ENCODE measurements around the gene NAIF1. TPM values are rescaled to one million over a fixed set of nuclear protein-coding genes. Genes with fewer than 3 reads are reported as not detected.
"Not testable (repeated sequence)": the region's sequence is repeated elsewhere in the genome, so short reads cannot be mapped to it uniquely, and the experiment has no call there.

Gene NAIF1
- total RNA-seq, 4 donors from 2014 or later: 7.4 to 26.1 (median 11.8) TPM

GRCh38 chr9:128114326-128115186 is 47.4 kb upstream of the NAIF1 start:
- no peaks in the 10 kb centered on the region for H3K36me3 ChIP-seq
- peak overlapping the region in 3 of 4 donors; percentile 21 to 67 (median 52) for H3K4me3 ChIP-seq
- no peaks in the 10 kb centered on the region for H3K9me3 ChIP-seq
- H3K27ac ChIP-seq: peak overlapping the region; percentile 40 to 98 (median 96)
- TF ChIP-seq POLR2A (IDR thresholded peaks at IDR 0.05) (no peak), CTCF (IDR thresholded peaks at IDR 0.05) (no peak)
- no peaks in the 10 kb centered on the region for H3K27me3 ChIP-seq
- peaks cover 0 to 30% (median 10%) of the 10 kb centered on the region in 4 donors for H3K4me1 ChIP-seq
- DNase-seq: peak in 2 of 3 donors; percentile 46 to 62

DNA sequence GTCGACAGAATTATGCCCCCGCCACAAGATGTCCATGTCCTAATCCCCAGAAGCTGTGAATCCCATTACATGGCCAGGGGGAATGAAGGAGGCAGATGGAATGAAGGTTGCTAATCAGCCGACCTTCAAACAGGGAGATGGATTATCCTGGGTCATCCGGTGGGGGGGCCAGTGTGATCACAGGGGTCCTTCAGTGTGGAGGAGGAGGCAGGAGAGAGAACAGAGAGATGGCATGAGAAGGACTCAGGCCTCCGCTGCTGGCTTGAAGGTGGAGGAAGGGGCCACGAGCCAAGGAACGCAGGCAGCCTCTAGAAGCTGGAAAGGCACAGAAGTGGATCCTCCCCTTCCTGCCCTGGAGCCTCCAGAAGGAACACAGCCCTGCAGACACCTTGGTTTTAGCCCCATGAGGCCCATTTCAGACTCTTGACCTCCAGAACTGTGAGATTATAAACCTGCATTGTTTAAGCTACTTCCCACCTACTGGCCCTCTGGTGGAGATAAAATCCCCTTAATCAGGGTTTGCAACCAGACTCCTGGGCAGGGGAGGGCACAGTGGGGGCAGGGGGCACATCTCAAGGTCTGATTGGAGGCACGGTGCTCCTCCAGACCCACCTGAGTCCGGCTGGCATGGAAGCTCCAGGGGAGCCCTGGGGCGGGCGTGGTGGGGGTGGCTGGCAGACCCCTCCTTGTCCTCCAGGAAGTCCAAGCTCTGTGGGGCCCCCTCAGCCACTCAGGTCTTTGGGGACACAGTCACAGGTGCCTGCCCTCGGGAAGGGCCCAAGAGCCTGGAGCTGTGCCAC is 46.6 kb upstream of the NAIF1 start:
- Histone ChIP-seq H3K36me3 (peaks cover 0 to 4% (median 0%) of the 10 kb centered on the region in 3 donors), H3K27ac (peak overlapping the region; percentile 17 to 98 (median 96)), H3K27me3 (no peaks in the 10 kb centered on the region), H3K9me3 (no peaks in the 10 kb centered on the region), H3K4me3 (peak overlapping the region in 3 of 4 donors; percentile 21 to 67 (median 52)), H3K4me1 (peaks cover 0 to 36% (median 10%) of the 10 kb centered on the region in 4 donors)
- DNase-seq: peak in 2 of 3 donors; percentile 48 to 55
- peak; percentile 20 to 49 for TF ChIP-seq POLR2A (IDR thresholded peaks at IDR 0.05)
- peak in 1 of 6 experiments; percentile 15 for TF ChIP-seq CTCF (IDR thresholded peaks at IDR 0.05)

- DNase-seq: peak in 2 of 3 donors; percentile 39 to 44
- Histone ChIP-seq H3K4me1 (peaks cover 0 to 34% (median 7%) of the 10 kb centered on the region in 4 donors), H3K27ac (peak overlapping the region in 3 of 4 donors; percentile 92 to 98 (median 95)), H3K4me3 (peak overlapping the region in 2 of 4 donors; percentile 52 to 67), H3K36me3 (peaks cover 0 to 24% (median 0%) of the 10 kb centered on the region in 3 donors)
- H3K27me3 ChIP-seq, H3K9me3 ChIP-seq: not testable (repeated sequence)
Measured at GRCh38 chr9:128111726-128112125, 44.6 kb upstream of the NAIF1 start.

- peak in 2 of 3 donors; percentile 62 to 71 for DNase-seq
Measured at GRCh38 chr9:128109050-128109709, 42.1 kb upstream of the NAIF1 start.

More at GRCh38 chr9:128109050-128109709, 42.1 kb upstream of the NAIF1 start:
- TF ChIP-seq POLR2A (IDR thresholded peaks at IDR 0.05) (no peak), CTCF (IDR thresholded peaks at IDR 0.05) (no peak)
- Histone ChIP-seq H3K36me3 (peaks cover 0 to 41% (median 4%) of the 10 kb centered on the region in 3 donors), H3K9me3 (no peaks in the 10 kb centered on the region), H3K27me3 (no peaks in the 10 kb centered on the region), H3K4me3 (peak overlapping the region in 2 of 4 donors; percentile 27 to 67), H3K4me1 (peaks cover 0 to 34% (median 0%) of the 10 kb centered on the region in 4 donors), H3K27ac (peak overlapping the region in 3 of 4 donors; percentile 92 to 98 (median 95))
